Measurements from ENCODE around the gene AADACL3. TPM values are rescaled to one million over a fixed set of nuclear protein-coding genes. Genes with fewer than 3 reads are reported as not detected.

Gene AADACL3
- total RNA-seq = not detected in 2 replicates

DNA sequence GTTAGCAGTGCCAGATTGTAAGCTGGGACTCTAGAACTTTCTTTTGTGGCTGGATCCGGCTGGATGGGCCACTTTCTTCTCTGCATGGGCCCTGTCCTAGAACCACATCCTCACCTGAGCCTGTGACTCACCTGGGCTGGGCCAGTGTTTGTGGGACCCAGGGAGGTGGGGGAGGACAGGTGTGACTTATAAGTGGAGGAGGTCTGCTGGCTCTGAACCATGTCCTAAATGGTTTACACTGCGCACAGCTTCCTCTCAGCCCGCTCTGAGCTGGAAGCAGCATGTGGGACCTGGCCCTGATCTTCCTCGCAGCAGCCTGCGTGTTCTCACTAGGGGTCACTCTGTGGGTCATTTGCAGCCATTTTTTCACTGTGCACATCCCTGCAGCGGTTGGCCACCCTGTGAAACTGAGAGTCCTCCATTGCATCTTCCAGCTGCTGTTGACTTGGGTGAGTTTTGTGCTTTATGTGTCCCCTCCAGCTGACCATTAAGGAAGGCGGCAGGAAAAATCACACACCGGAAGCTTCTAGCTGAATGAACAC is at the start of gene AADACL3:
Gene AADACL3 (plus strand): TSS at position 215 of the 542 bp plus-strand sequence. CDS start 67 bp downstream, at position 282.

DNA sequence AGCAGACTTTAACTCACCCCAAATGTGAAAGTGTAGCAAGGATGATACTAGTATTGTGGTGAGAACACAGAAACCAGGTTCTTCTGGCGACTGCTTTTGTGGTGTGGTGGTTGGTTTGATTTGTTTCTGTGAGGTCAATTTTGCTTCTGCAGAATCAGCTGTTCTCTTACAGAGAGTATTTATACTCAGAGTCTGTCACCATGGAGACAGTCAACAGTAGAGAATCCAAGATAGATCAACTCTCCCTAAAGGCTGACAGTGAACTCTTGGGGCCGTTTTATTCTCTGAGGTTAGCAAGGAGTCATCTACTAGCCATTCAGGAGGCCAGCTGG is 30.0 kb downstream of the AADACL3 start, which contains the start of gene CFAP107:
Gene CFAP107 (plus strand): TSS at position 209 of the 332 bp plus-strand sequence. CDS start 231 bp downstream, outside the sequence.

GRCh38 chr1:12773438-12773837 is 57.5 kb downstream of the AADACL3 start, which contains the start of gene PRAMEF12:
Gene PRAMEF12 (plus strand): TSS chr1:12773738. CDS start chr1:12774868, 1,130 bp downstream.

Other genes starting within 250 kb of the AADACL3 start
- gene DHRS3, start 97.9 kb upstream of the AADACL3 start, total RNA-seq = 46.6 and 307 TPM in 2 replicates
- gene AADACL4, start 72.0 kb upstream of the AADACL3 start, total RNA-seq = not detected in 2 replicates
- gene CFAP107, start 30.1 kb downstream of the AADACL3 start, total RNA-seq = not detected in 2 replicates
- not detected in 2 replicates for gene PRAMEF12, start 57.6 kb downstream of the AADACL3 start, total RNA-seq
- gene PRAMEF1, start 75.3 kb downstream of the AADACL3 start, total RNA-seq = not detected in 2 replicates
- gene PRAMEF11, start 115.3 kb downstream of the AADACL3 start, total RNA-seq = not detected in 2 replicates
- gene HNRNPCL1, start 132.6 kb downstream of the AADACL3 start, total RNA-seq = not detected in 2 replicates
- gene PRAMEF2, start 141.0 kb downstream of the AADACL3 start, total RNA-seq = not detected in 2 replicates
- not detected in 2 replicates for gene PRAMEF4, start 170.1 kb downstream of the AADACL3 start, total RNA-seq
- gene PRAMEF10, start 182.2 kb downstream of the AADACL3 start, total RNA-seq = not detected in 2 replicates
- not detected in 2 replicates for gene PRAMEF7, start 200.5 kb downstream of the AADACL3 start, total RNA-seq
- not detected in 2 replicates for gene PRAMEF6, start 231.5 kb downstream of the AADACL3 start, total RNA-seq

All from epithelial cell of alveolus of lung (primary cell).